HEK293 (cell line): ENCODE measurements around the gene CRTC3.
"Not testable (repeated sequence)": the region's sequence is repeated elsewhere in the genome, so short reads cannot be mapped to it uniquely, and the experiment has no call there.

Experiments
- CTCF ChIA-PET: fragments of 350-600 bp; formaldehyde crosslinking; extraction: SDS; loops from one replicate; lab custom pipeline; 2021; ENCODE audit warnings: antibody characterized with exemption; lab: Yijun Ruan, JAX
- POLR2A ChIA-PET: fragments of 300-600 bp; formaldehyde crosslinking; extraction: SDS; loops from one replicate; lab custom pipeline; 2020; ENCODE audit warnings: antibody characterized with exemption, inconsistent platforms; lab: Yijun Ruan, JAX
- H3K27ac ChIP-seq: fragments of 200-500 bp; sonication (Bioruptor generic); 2 replicates; pipeline ENCODE4 v1.5.1; 2014; ENCODE audit warnings: low read depth, low read length, control low read depth, inconsistent platforms; ENCODE audit errors: extremely low read depth
- H3K36me3 ChIP-seq, 2 experiments: fragments of 200-500 bp in 1 of 2; sonication (Bioruptor generic) in 1 of 2; 1 replicate in 1 of 2; 2 replicates in 1 of 2; pipeline ENCODE4 v1.5.1; 2014 to 2017; ENCODE audit warnings: inconsistent platforms in 2 of 2, low read length in 2 of 2; ENCODE audit not compliant: control insufficient read depth in 2 of 2, insufficient read depth in 1 of 2
- H3K4me1 ChIP-seq: fragments of 200-500 bp; sonication (Bioruptor generic); 2 replicates; pipeline ENCODE4 v1.5.1; 2014; ENCODE audit warnings: mild to moderate bottlenecking, low read length, inconsistent platforms; ENCODE audit not compliant: control insufficient read depth, insufficient read depth
- H3K4me3 ChIP-seq: 2 replicates; pipeline ENCODE4 v1.5.1; 2011; ENCODE audit warnings: low read depth, mild to moderate bottlenecking, control low read depth, low read length, moderate library complexity
- H3K9me3 ChIP-seq: fragments of 200-500 bp; sonication (Bioruptor generic); 2 replicates; pipeline ENCODE4 v1.5.1; 2014; ENCODE audit warnings: low read depth, low read length, inconsistent platforms; ENCODE audit not compliant: control insufficient read depth, insufficient read depth
- HOXA7 ChIP-seq: sonication (generic); formaldehyde crosslinking; IDR thresholded peaks from 2 replicates; pipeline ENCODE4 v1.8.1; 2022; ENCODE audit warnings: missing genetic modification reagents, borderline replicate concordance
- MZF1 ChIP-seq: fragments of 450-650 bp; formaldehyde crosslinking; IDR thresholded peaks from 2 replicates; pipeline ENCODE4 v1.5.1; 2017; ENCODE audit warnings: missing biosample characterization, missing genetic modification characterization, borderline replicate concordance
- SETDB1 ChIP-seq: IDR thresholded peaks from one replicate; pipeline ENCODE4 v1.6.1; 2017; ENCODE audit warnings: mild to moderate bottlenecking, low read length, moderate library complexity, mixed read lengths; ENCODE audit not compliant: insufficient read length
- ZBTB8A ChIP-seq: fragments of 450-650 bp; formaldehyde crosslinking; IDR thresholded peaks from 2 replicates; pipeline ENCODE4 v1.5.1; 2016; ENCODE audit warnings: missing biosample characterization, missing genetic modification characterization
- ZNF140 ChIP-seq: fragments of 450-650 bp; formaldehyde crosslinking; IDR thresholded peaks from 2 replicates; pipeline ENCODE4 v1.5.1; 2016; ENCODE audit warnings: missing biosample characterization, missing genetic modification characterization
- ZNF19 ChIP-seq: fragments of 450-650 bp; formaldehyde crosslinking; IDR thresholded peaks from 2 replicates; pipeline ENCODE4; 2016; ENCODE audit warnings: missing biosample characterization, missing genetic modification characterization, low read depth
- ZNF202 ChIP-seq: fragments of 450-650 bp; formaldehyde crosslinking; IDR thresholded peaks from 2 replicates; pipeline ENCODE4 v1.5.1; 2016; ENCODE audit warnings: missing biosample characterization, missing genetic modification characterization, borderline replicate concordance
- ZNF292 ChIP-seq: fragments of 450-650 bp; formaldehyde crosslinking; IDR thresholded peaks from 2 replicates; pipeline ENCODE4 v1.5.1; 2016; ENCODE audit warnings: low read depth, missing biosample characterization, missing genetic modification characterization, borderline replicate concordance
- ZNF404 ChIP-seq: fragments of 450-650 bp; formaldehyde crosslinking; IDR thresholded peaks from 2 replicates; pipeline ENCODE4 v1.5.1; 2017; ENCODE audit warnings: missing biosample characterization, missing genetic modification characterization
- ZNF426 ChIP-seq: fragments of 450-650 bp; formaldehyde crosslinking; IDR thresholded peaks from 2 replicates; pipeline ENCODE4 v1.5.1; 2017; ENCODE audit warnings: missing biosample characterization, missing genetic modification characterization, mild to moderate bottlenecking, inconsistent platforms, moderate library complexity
- ZNF433 ChIP-seq: fragments of 450-650 bp; formaldehyde crosslinking; IDR thresholded peaks from 2 replicates; pipeline ENCODE4 v1.5.1; 2016; ENCODE audit warnings: missing biosample characterization, missing genetic modification characterization, low read depth
- ZNF501 ChIP-seq: fragments of 450-650 bp; formaldehyde crosslinking; IDR thresholded peaks from 2 replicates; pipeline ENCODE4 v1.5.1; 2016; ENCODE audit warnings: missing biosample characterization, missing genetic modification characterization
- ZNF510 ChIP-seq: fragments of 450-650 bp; formaldehyde crosslinking; IDR thresholded peaks from 2 replicates; pipeline ENCODE4 v1.5.1; 2018; ENCODE audit warnings: mild to moderate bottlenecking, missing genetic modification characterization, missing biosample characterization; ENCODE audit not compliant: insufficient replicate concordance
- ZNF530 ChIP-seq: fragments of 450-650 bp; formaldehyde crosslinking; IDR thresholded peaks from 2 replicates; pipeline ENCODE4 v1.5.1; 2016; ENCODE audit warnings: low read depth, missing biosample characterization, missing genetic modification characterization
- ZNF555 ChIP-seq: fragments of 450-650 bp; formaldehyde crosslinking; conservative IDR thresholded peaks from 2 replicates; pipeline ENCODE4 v1.5.1; 2017; ENCODE audit warnings: missing biosample characterization, mild to moderate bottlenecking, missing genetic modification characterization, inconsistent platforms
- ZNF558 ChIP-seq: fragments of 450-650 bp; formaldehyde crosslinking; IDR thresholded peaks from 2 replicates; pipeline ENCODE4 v1.5.1; 2016; ENCODE audit warnings: missing biosample characterization, missing genetic modification characterization
- ZNF560 ChIP-seq: fragments of 450-650 bp; formaldehyde crosslinking; IDR thresholded peaks from 2 replicates; pipeline ENCODE4 v1.5.1; 2017; ENCODE audit warnings: missing biosample characterization, missing genetic modification characterization, borderline replicate concordance
- ZNF561 ChIP-seq: fragments of 450-650 bp; IDR thresholded peaks from 2 replicates; pipeline ENCODE4 v1.5.1; 2018; ENCODE audit warnings: missing biosample characterization, missing genetic modification characterization, borderline replicate concordance
- ZNF623 ChIP-seq: fragments of 450-650 bp; formaldehyde crosslinking; IDR thresholded peaks from 2 replicates; pipeline ENCODE4 v1.5.1; 2016; ENCODE audit warnings: missing biosample characterization, missing genetic modification characterization
- ZNF629 ChIP-seq: fragments of 450-650 bp; formaldehyde crosslinking; IDR thresholded peaks from 2 replicates; pipeline ENCODE4 v1.5.1; 2017; ENCODE audit warnings: missing biosample characterization, missing genetic modification characterization
- ZNF664 ChIP-seq: fragments of 450-650 bp; formaldehyde crosslinking; IDR thresholded peaks from 2 replicates; pipeline ENCODE4 v1.5.1; 2016; ENCODE audit warnings: missing biosample characterization, missing genetic modification characterization
- ZNF791 ChIP-seq: fragments of 450-650 bp; formaldehyde crosslinking; IDR thresholded peaks from 2 replicates; pipeline ENCODE4 v1.5.1; 2016; ENCODE audit warnings: missing biosample characterization, missing genetic modification characterization
- ZSCAN23 ChIP-seq: fragments of 450-650 bp; formaldehyde crosslinking; IDR thresholded peaks from 2 replicates; pipeline ENCODE4 v1.5.1; 2016; ENCODE audit warnings: missing biosample characterization, missing genetic modification characterization
- ZXDB ChIP-seq: fragments of 450-650 bp; formaldehyde crosslinking; IDR thresholded peaks from 2 replicates; pipeline ENCODE4 v1.5.1; 2016; ENCODE audit warnings: missing biosample characterization, missing genetic modification characterization
- TF ChIP-seq, protein P1 (sequence below): fragments of 450-650 bp; formaldehyde crosslinking; IDR thresholded peaks from 2 replicates; pipeline ENCODE4 v1.5.1; 2016; ENCODE audit warnings: missing biosample characterization, missing genetic modification characterization
- TF ChIP-seq, protein P2 (sequence below): fragments of 450-650 bp; formaldehyde crosslinking; IDR thresholded peaks from 2 replicates; pipeline ENCODE4 v1.5.1; 2017; ENCODE audit warnings: missing biosample characterization, missing genetic modification characterization
- TF ChIP-seq, protein P3 (sequence below): fragments of 450-650 bp; formaldehyde crosslinking; IDR thresholded peaks from 2 replicates; pipeline ENCODE4 v1.5.1; 2016; ENCODE audit warnings: missing biosample characterization, missing genetic modification characterization

The CRTC3 gene

DNA sequence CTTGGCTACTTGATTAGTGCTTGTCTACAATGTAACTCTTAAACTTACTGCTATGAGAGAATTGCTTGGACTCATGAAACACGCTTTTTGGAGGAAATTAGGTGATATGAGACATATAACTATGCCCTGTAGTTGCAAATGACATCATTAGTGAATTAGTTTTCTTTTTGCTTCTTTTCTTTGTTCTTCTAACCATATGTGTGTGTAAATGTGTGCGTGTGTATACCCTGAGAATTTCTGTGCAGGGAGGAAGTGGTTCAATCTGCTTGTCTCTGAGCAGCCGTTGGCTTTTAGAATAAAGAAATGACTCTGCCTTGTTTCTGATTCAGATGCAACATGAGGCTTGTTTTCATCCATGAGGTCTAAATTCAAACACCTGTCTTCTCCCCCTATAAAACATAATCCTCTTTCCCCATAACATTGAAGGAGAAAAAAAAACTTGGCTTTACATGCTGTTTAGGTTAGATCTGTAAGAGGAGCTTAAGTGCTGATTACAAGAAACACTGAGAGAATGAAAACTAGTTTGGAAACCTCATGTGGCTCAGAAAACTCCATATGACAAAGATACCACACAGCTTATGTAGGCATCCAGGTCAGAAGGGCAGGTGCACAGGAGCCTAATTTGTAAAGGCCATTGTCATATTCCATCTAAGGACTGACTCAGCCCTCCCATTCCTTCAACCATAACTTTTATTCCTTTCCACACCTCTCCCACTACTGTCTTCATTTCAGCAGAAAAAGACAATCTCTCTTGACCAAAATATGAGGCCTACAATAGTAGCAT lies 156.9 kb downstream of the CRTC3 start:
- POLR2A ChIA-PET = no interaction called here
- no peak for TF ChIP-seq HOXA7 (CRISPR knock-in tag)
- TF ChIP-seq ZNF19 (tag by site-specific recombination) = no peak
- no peak for TF ChIP-seq ZNF501
- TF ChIP-seq ZNF561 (tag by site-specific recombination) = no peak
- TF ChIP-seq, protein P1, sequence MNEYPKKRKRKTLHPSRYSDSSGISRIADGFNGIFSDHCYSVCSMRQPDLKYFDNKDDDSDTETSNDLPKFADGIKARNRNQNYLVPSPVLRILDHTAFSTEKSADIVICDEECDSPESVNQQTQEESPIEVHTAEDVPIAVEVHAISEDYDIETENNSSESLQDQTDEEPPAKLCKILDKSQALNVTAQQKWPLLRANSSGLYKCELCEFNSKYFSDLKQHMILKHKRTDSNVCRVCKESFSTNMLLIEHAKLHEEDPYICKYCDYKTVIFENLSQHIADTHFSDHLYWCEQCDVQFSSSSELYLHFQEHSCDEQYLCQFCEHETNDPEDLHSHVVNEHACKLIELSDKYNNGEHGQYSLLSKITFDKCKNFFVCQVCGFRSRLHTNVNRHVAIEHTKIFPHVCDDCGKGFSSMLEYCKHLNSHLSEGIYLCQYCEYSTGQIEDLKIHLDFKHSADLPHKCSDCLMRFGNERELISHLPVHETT (tag by site-specific recombination) = no peak
- TF ChIP-seq, protein P2, sequence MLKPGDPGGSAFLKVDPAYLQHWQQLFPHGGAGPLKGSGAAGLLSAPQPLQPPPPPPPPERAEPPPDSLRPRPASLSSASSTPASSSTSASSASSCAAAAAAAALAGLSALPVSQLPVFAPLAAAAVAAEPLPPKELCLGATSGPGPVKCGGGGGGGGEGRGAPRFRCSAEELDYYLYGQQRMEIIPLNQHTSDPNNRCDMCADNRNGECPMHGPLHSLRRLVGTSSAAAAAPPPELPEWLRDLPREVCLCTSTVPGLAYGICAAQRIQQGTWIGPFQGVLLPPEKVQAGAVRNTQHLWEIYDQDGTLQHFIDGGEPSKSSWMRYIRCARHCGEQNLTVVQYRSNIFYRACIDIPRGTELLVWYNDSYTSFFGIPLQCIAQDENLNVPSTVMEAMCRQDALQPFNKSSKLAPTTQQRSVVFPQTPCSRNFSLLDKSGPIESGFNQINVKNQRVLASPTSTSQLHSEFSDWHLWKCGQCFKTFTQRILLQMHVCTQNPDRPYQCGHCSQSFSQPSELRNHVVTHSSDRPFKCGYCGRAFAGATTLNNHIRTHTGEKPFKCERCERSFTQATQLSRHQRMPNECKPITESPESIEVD (tag by site-specific recombination) = 0 out of 2 replicates have a peak, but pooled peaks have one; percentile 31
- no peak for TF ChIP-seq MZF1 (tag by site-specific recombination)
- Histone ChIP-seq H3K9me3 (no peaks in the 10 kb centered on the region), H3K36me3 (no peaks in the 10 kb centered on the region), H3K27ac (no peak overlapping the region), H3K4me1 (no peaks in the 10 kb centered on the region), H3K4me3 (no peak overlapping the region)
- CTCF ChIA-PET = interaction anchor here (0.6 to 0.8 kb wide), 4 partner anchors 9 to 199 kb away, joined by 3 to 4 read pairs (median 3); no protein-coding TSS in a partner anchor

DNA sequence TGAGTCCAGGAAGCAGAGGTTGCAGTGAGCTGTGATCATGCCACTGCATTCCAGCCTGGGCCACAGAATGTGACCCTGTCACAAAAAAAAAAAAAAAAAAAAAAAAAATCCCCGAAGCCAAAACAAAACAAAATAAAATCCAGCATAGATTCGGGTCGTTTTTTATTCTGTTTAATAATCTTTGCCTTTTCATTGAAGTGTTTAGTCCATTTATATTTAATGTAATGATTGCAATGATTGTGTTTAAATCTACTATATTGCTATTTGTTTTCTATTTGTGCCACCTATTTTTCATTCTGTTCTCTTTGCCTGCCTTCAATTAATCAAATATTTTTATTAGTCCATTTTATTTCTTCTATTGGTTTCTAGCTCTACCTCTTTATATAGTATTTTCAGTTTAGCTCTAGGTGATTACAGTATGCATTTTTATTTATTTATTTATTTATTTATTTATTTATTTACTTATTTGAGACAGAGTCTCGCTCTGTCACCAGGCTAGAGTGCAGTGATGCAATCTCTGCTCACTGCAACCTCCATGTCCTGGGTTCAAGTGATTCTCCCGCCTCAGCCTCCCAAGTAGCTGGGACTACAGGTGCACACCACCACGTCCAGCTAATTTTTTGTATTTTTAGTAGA lies 159.7 kb downstream of the CRTC3 start:
- H3K27ac ChIP-seq, H3K4me3 ChIP-seq, POLR2A ChIA-PET, CTCF ChIA-PET, H3K9me3 ChIP-seq, H3K4me1 ChIP-seq, H3K36me3 ChIP-seq: not testable (repeated sequence)
- peak; percentile 91 for TF ChIP-seq ZNF202 (tag by site-specific recombination)
- TF ChIP-seq SETDB1 = peak; percentile 69
- TF ChIP-seq, protein P3, sequence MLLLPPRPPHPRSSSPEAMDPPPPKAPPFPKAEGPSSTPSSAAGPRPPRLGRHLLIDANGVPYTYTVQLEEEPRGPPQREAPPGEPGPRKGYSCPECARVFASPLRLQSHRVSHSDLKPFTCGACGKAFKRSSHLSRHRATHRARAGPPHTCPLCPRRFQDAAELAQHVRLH (tag by site-specific recombination) = 0 out of 2 replicates have a peak, but pooled peaks have one; percentile 16
- peak; percentile 39; the same call in 1 of the 2 replicates for TF ChIP-seq ZNF560 (tag by site-specific recombination)
- peak; percentile 75; the same call in 1 of the 2 replicates for TF ChIP-seq ZNF530
- peak; percentile 69 for TF ChIP-seq ZNF664 (tag by site-specific recombination)
- peak; percentile 84 for TF ChIP-seq ZNF510
- peak; percentile 72 for TF ChIP-seq ZNF555 (tag by site-specific recombination)
- peak; percentile 73 for TF ChIP-seq ZNF426
- TF ChIP-seq ZNF791 (tag by site-specific recombination) = peak; percentile 56; the same call in 1 of the 2 replicates
- TF ChIP-seq ZSCAN23 (tag by site-specific recombination) = 0 out of 2 replicates have a peak, but pooled peaks have one; percentile 26
- TF ChIP-seq ZNF623 (tag by site-specific recombination) = peak; percentile 75
- TF ChIP-seq ZNF433 = peak; percentile 81
- TF ChIP-seq ZXDB (tag by site-specific recombination) = peak; percentile 55; the same call in 1 of the 2 replicates
- 0 out of 2 replicates have a peak, but pooled peaks have one; percentile 46 for TF ChIP-seq ZNF404 (tag by site-specific recombination)
- TF ChIP-seq ZBTB8A (tag by site-specific recombination) = peak; percentile 67; the same call in 1 of the 2 replicates
- TF ChIP-seq ZNF629 = peak; percentile 39; the same call in 1 of the 2 replicates
- TF ChIP-seq ZNF292 (tag by site-specific recombination) = peak; percentile 89
- TF ChIP-seq ZNF558 = 0 out of 2 replicates have a peak, but pooled peaks have one; percentile 19
- peak; percentile 65; the same call in 1 of the 2 replicates for TF ChIP-seq ZNF140 (tag by site-specific recombination)
